ENCODE results near the gene KCNJ2.

KCNJ2 gene

GRCh38 chr17:70168977-70169708 lies at the start of gene KCNJ2:
TSS of gene KCNJ2 (plus strand) at chr17:70169532. CDS start at chr17:70175040, 5,508 bp downstream.
- DNase-seq: peak; percentile 40

DNA sequence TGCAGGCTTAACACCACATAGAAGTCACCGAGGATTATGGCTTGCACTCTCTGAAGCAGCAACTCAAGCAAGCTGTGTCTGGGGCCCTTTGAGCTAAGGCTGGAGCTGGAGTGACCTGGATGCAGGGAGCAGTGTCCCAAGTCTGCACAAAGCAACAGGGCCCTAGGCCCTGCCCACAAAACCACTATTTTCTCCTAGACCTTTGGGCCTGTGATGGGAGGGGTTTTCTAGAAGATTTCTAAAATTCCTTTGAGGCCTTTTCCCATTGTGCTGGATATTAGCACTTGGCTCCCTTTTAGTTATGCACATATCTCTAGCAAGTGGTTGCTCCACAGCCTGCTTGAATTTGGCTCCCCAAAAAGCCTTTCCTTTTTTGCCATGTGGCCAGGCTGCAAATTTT lies 49.8 kb upstream of the KCNJ2 start:
- no peak for DNase-seq

DNA sequence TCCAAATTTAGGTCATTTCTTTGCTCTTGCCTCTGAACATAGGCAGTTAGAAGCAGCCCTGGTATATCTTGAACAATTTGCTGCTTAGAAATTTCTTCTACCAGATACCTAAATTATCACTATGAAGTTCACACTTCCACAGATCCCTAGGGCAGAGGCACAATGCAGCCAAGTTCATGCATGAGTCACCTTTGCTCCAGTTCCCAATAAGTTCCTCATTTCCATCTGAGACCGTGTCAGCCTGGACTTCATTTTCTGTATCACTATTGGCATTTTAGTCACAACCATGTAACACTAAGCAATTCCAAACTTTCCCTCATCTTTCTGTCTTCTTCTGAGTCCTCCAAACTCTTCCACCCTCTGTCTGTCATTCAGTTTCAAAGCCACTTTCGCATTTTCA lies 49.3 kb upstream of the KCNJ2 start:
- no peak for DNase-seq

DNA sequence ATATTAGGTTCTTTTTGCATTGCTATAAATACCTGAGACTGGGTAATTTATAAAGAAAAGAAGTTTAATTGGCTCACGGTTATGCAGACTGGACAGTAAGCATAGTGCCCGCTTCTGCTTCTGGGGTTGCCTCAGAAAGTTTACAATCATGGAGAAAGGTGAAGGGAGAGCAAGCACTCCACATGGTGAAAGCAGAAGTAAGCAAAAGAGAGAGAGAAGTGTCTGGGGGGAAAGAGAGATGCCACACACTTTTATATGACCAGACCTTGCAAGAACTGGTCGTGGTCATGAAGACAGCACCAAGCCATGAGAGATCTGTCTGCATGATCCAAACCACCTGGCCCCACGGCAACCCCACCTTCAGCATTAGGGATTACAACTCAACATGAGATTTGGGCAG lies 48.9 kb upstream of the KCNJ2 start:
- DNase-seq: no peak

DNA sequence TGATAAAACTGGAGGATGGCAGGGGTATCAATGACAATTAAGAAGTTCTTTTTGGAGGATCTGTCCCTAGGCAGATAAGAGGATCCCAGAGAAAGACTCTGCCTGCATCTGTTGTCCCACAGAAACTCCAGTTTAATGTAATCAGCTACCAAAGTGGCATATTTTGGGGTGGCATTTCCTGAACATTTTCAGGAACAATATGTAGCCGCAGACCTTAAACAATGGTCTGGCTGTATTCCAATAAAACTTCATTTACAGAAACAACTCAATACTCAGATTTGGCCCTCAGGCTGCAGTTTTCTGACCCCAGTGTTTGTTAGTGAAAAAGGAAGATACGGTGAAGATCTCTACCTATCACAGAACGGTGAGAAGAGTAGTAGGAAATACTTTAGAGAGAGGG lies 48.2 kb upstream of the KCNJ2 start:
- no peak for DNase-seq

GRCh38 chr17:70123193-70123592 lies 46.1 kb upstream of the KCNJ2 start:
- no peak for DNase-seq

- no peak for DNase-seq
Observed at GRCh38 chr17:70124723-70125122, 44.6 kb upstream of the KCNJ2 start.

GRCh38 chr17:70127221-70127873 lies 42.0 kb upstream of the KCNJ2 start:
- no peak for DNase-seq

- no peak for DNase-seq
Observed at GRCh38 chr17:70128727-70129238, 40.5 kb upstream of the KCNJ2 start.

DNA sequence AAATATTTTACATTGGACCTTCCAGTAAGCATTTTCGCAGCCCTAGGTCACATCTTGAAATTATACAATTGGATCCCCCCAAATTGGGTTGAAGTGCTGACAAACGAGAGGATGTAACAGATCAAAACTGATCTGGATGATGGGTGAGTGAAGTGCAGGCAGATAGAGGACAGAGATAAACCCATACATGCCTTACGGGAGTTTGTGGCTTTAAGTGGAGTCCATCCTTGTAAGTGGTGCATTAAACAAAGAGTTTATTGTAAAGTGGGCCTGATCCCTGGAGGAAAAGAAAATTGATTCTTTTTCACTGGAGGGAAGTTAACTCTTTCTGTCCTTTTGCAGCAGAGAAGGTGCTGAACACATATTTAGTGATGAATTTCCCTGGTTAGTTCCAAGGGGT lies 39.0 kb upstream of the KCNJ2 start:
- no peak for DNase-seq

- DNase-seq: no peak
Observed at GRCh38 chr17:70132505-70132904, 36.8 kb upstream of the KCNJ2 start.

DNA sequence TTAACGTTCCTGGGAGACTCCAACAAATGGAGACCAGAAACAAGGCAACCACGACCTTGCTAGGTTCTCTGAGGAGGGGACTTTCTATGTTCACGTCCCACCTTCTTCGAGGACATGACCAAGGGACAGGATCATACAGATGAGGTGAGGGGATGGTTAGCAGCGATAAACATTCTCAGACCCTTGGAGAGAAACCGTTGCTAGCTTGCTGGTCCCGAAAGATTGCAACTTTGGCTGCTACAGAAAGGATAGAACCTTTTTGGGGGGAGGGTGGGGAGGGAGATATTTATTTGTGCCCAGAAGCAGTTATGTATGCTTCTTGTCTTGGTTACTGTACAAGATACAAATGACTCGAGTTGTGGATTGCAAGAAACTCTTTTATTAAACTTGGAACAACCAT lies 35.3 kb upstream of the KCNJ2 start:
- DNase-seq: no peak

- DNase-seq: no peak
Observed at GRCh38 chr17:70134777-70135176, 34.6 kb upstream of the KCNJ2 start.

GRCh38 chr17:70136131-70136530 lies 33.2 kb upstream of the KCNJ2 start:
- no peak for DNase-seq

- no peak for DNase-seq
Observed at GRCh38 chr17:70137451-70138230, 31.7 kb upstream of the KCNJ2 start.

DNA sequence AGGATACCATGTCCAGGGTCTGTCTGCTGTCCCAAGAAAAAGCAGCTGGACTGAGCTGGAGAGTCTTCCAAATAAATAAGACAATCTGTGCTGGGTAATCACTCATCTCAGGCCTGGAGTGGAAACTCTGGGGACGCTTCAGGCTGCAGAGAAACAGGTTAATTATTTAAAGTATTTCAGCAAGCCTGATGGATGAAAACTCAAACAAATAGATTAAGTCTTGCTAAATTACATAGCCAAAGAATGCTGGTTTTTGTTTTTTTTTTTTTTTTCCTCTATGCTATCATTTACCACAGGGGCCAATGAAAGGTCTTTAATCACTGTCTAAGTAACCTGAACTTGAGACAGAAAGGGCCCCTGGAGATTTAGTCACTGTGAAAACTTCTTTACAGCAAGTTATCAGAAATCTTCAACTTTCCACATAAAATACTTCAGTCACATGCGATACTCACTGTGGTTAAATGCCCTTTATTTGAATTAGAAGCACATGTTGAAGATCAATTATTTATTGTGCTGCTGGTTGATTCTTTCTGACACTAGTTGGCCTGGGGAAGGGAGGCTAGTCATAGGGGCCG lies 31.0 kb upstream of the KCNJ2 start:
- DNase-seq: no peak

DNA sequence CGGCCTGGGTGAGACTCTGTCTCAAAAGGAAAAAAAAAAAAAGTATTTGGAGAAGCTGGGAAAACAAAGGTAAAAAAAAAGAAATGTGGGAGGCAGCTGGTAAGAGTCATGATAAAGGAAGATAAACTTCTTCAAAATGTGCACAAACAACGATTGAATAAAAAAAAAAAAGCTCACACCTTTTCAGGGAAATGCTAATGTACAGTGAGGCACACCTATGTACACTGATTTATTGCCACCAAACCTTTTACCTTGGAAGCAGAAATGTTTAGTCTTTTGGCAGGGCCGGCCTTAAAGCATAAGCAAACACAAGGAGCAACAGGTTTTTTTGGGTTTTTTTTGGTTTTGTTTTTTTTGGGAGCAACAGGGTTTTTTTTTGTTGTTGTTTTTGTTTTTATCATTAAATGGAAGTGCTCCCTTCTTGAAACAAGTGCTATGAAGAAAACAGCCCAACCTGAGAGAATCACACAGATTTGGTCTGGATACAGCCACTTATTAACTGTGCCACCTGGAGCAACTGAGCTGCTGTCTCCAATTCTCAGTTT lies 29.8 kb upstream of the KCNJ2 start:
- DNase-seq: no peak

DNA sequence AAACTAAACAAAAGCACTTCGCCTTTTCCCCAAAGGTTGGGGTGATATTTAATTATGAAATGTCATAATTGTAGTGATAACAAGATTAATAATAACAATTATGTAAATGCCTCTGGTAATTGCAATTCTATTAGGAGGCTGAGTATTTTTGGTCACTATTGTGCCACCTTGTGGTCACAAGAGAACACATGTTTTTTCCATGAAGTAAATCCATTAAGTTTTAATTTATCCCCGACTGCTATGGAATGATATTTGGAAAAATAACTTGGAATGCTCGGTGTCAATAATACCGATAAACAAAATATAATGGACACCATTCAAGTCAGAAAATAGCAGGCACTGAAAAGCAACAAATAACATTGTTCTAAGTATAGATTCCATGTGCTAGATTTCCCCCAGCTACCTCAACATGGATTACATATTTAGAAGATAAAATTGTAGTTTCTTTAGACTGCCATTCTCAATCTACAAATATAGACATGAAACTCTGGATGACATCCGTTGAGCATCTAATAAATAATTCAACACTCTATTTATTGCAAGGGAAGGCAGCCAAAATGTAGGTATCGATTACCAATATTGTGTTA lies 25.0 kb upstream of the KCNJ2 start:
- DNase-seq: peak; percentile 8

- no peak for DNase-seq
Observed at GRCh38 chr17:70153210-70153609, 16.1 kb upstream of the KCNJ2 start.

DNA sequence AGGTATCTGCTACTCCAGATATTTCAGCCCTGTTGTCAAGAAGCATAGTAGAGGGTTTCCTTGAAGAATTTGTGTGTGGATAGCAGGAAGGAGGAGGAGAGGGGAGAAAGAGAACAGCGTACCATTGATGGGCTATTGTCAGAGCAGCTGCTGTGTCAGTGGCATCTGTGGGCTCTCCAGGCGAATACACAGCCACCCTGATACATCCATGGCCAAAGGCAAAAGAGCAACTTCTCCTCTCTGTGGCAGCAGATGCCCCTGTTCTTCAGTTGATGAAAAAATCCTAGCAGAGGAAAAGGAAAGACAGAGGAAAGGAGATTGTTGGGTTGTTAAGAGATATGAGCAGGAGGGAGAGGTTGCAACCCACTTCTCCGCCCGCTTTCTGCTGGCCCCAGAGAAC lies 12.2 kb upstream of the KCNJ2 start:
- no peak for DNase-seq

GRCh38 chr17:70158180-70158579 lies 11.2 kb upstream of the KCNJ2 start:
- no peak for DNase-seq

- DNase-seq: no peak
Observed at GRCh38 chr17:70158591-70158990, 10.7 kb upstream of the KCNJ2 start.

- DNase-seq: no peak
Observed at GRCh38 chr17:70159980-70160379, 9.4 kb upstream of the KCNJ2 start.

All from CD4-positive, alpha-beta T cell treated with Interleukin-12 subunit alpha and Interleukin-12 subunit beta, for 1 hour (primary cell).